ENCODE data around the gene LAMP2.
A peak's percentile ranks its signal among the peaks of the same experiment; 100 is the strongest.
"Not testable (repeated sequence)": the region's sequence is repeated elsewhere in the genome, so short reads cannot be mapped to it uniquely, and the experiment has no call there.

LAMP2 gene

GRCh38 chrX:120468825-120469525 lies at the start of gene LAMP2:
Gene LAMP2 (minus strand): TSS chrX:120469296. CDS start chrX:120469169, 127 bp downstream.
- peak; percentile 63 for DNase-seq (ENCODE audit: low read depth)

DNA sequence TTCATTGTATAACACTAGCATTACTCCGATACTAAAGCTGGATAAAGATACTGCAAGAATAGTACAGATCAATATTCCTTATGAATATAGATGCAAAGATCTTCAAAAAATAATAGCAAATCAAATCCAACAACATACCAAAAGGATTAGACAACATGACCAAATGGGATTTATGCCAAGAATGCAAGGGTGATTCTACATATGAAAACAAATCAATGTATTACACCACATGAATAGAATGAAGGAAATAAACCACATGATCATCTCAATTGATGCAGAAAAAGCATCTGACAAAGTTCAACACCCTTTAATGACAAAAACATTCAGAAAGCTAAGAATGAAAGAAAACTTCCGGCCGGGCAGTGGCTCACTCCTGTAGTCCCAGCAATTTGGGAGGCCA lies 48.8 kb upstream of the LAMP2 start:
- no peak for DNase-seq (ENCODE audit: low read depth)

DNA sequence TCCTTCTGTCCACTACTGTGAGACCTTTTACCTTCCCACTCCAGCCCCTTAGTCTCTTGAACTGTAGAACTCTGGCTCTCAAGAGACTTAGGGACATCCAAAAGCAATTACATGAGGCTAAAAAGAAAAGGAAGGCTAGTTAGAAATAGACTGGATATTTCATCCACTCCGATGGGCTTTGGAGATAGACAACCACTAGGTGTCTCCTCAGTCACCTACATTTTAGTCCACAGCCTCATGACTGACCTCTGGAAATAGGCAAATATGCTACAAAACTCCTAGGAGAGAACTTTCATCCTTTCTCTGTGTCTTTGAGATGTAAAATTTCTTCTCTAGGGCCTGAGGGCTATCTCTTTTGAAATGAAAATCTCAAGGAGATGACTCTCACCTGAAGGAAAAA lies 45.1 kb upstream of the LAMP2 start:
- DNase-seq (ENCODE audit: low read depth), result no peak

DNA sequence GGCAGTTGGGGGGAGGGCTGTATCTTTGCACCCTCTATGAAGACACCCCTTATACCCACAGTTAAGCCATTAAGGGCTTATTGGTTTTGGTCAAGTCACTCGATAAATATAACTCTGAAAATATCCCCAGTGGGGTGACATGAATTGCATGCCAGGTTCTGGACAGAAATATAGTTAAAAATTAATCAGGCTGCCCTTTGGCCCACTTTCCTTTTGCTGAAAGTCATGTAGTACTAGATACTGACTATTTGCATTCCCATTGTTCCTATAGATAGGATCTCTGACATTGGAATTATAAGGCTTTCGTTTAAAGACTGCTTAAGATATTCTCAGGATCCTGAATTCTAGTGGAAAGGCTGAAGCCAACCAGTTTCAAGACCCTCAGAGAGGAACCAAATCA lies 43.5 kb upstream of the LAMP2 start:
- DNase-seq (ENCODE audit: low read depth), result no peak

- DNase-seq (ENCODE audit: low read depth), result no peak
Observed at GRCh38 chrX:120512222-120512621, 43.1 kb upstream of the LAMP2 start.

DNA sequence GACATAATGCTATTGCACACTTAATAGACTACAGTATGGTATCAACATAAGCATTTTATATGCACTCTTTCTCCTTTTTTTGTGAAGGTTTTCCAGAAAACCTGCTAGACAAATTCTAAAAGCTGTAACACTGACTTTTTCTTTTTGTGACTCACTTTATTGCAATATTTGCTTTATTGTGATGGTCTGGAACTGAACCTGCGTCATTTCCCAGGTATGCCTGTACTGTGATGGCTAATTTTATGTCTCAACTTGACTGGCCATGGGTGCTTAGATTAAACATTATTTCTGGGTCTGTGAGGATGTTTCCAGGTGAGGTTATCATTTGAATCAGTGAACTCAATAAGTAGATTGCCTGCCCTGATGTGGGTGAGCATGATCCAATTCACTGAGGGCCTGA lies 35.5 kb upstream of the LAMP2 start:
- no peak for DNase-seq (ENCODE audit: low read depth)

DNA sequence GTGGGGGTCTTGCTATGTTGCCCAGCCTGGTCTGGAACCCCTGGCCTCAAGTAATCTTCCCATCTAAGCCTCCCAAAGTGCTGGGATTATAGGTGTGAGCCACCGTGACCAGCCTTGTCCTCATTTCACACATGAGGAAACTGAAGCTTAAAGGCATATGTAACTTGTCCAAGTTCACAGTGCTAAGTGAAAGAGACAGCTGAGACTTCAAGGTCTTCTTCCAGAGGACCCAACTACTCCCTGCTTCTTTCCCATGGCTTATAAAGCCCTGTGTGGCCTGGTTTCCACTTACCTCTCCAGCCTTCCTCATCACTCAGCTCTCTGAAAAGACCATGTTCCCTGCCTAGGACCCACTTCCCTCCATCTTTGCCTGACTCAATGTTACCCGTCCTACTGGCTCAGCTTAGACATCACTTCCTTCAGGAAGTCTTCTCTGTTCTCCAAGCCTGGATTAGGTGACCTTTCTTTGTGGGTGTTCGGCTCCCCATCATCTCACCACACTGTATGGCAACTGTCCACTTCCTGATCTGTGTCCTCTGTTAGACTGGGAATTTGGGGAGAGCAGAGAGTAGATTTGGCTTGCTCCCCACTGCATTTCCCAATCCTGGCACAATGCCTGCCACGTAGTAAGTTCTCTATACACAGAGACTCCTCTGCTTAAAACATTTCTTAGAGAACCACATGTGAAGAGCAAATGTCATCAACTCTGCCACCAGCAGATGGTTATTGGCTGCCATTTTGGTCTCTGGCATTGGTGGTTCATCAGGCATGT lies 30.4 kb upstream of the LAMP2 start:
- no peak for DNase-seq (ENCODE audit: low read depth)

DNA sequence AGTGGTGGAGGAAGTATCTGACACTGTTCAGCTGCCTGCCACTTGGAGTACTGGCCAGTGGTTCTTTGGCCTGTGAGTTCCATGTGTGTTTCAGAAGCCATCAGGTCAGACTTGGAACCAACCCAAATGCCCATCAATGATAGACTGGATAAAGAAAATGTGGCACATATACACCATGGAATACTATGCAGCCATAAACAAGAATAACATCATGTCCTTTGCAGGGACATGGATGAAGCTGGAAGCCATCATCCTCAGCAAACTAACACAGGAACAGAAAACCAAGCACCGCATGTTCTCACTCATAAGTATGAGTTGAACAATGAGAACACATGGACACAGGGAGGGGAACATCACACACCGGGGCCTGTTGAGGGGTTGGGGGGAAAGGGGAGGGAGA lies 21.0 kb upstream of the LAMP2 start:
- not testable (repeated sequence) for DNase-seq (ENCODE audit: low read depth)

GRCh38 chrX:120486786-120487185 lies 17.7 kb upstream of the LAMP2 start:
- DNase-seq (ENCODE audit: low read depth), result no peak

GRCh38 chrX:120485638-120486520 lies 16.8 kb upstream of the LAMP2 start:
- peak; percentile 69 for DNase-seq (ENCODE audit: low read depth)

DNA sequence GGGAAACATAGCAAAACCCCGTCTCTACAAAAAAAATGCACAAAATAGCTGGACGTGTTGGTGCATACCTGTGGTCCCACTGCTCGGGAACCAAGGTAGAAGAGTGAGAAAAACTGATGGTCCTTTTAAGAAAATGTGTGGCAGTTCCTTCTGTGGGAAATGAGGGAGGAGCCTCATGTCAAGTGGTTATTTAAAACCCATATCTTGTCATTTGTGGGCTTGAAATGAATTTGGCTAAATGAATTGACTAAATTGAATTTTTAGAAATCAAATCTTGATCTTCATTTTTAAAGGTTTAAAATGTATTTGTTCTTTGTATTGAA lies 16.2 kb upstream of the LAMP2 start:
- DNase-seq (ENCODE audit: low read depth), result no peak

DNA sequence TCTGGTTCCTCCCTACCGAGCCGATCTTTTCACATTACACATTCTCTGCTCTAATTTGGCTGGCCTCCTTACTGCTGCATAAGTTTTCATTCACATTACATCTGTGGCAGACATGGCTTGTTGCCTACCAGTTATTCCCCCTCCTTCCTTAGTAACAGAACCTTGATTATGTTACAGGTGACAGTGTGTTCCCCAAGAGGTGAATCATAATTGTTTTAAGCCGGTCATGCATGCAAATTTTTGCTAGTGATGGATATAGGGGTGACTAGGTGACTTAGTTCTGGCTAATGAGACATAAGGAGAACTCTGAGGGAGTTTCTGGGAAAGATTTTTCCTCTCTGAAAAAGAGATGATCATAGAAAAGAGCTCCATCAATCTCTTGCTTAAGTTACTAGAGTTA lies 8.4 kb upstream of the LAMP2 start:
- DNase-seq (ENCODE audit: low read depth), result no peak

DNA sequence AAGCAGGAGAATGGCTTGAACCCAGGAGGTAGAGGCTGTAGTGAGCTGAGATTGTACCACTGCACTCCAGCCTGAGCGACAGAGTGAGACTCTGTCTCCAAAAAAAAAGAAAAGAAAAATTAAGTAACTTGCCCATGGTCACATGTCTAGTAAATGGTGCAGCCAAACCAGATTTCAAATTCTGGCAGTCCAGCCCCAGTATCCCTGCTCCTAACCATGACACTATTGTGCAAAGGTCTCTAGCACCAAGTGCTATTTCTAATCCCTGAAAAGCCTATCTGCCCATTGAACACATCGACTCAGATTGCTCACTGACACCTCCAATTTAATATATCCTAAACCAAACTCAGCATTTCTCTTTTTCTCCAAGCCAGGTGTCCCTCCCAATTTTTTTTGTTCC lies 7.6 kb upstream of the LAMP2 start:
- DNase-seq (ENCODE audit: low read depth), result no peak

- not testable (repeated sequence) for DNase-seq (ENCODE audit: low read depth)
Observed at GRCh38 chrX:120475447-120475846, 6.4 kb upstream of the LAMP2 start.

DNA sequence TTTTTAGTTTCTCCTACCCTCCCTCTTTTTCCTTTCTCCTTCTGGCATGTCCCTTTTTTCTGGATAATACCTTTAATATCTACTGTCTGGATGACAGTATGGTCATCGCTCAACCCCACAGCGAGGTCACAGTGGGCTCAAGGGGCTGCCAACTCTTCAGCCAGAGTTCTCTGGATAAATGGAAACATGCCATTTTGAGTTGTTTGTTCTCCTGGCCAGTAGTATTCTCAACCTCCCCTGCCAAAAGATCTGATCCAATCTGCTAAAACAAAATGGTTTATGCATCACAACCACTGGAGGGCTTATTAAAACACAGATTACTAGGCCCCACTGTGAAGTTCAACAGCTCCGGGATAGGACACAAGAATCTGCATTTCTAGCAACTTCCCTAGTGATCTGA lies 5.0 kb upstream of the LAMP2 start:
- DNase-seq (ENCODE audit: low read depth), result no peak

GRCh38 chrX:120469657-120470056 lies 561 bp upstream of the LAMP2 start:
- DNase-seq (ENCODE audit: low read depth), result not testable (repeated sequence)

DNA sequence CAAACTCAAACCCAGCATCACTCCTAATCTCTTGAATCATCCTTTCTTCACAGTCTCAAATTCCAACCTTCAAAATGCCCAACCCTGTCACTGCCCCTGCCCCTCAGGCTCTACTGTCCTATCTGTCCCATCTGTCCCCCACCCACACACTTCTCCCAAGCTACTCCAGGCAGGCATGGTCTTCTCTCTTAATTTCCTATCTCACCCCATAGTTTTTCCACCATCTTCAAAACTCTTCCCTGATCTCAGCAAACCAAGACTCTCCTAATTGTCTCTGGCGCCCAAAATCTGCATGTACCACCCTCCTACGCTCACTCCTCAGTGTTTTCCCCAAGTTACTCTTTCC lies 644 bp downstream of the LAMP2 start:
- DNase-seq (ENCODE audit: low read depth), result no peak

- DNase-seq (ENCODE audit: low read depth), result no peak
Observed at GRCh38 chrX:120468071-120468470, 1.0 kb downstream of the LAMP2 start.

DNA sequence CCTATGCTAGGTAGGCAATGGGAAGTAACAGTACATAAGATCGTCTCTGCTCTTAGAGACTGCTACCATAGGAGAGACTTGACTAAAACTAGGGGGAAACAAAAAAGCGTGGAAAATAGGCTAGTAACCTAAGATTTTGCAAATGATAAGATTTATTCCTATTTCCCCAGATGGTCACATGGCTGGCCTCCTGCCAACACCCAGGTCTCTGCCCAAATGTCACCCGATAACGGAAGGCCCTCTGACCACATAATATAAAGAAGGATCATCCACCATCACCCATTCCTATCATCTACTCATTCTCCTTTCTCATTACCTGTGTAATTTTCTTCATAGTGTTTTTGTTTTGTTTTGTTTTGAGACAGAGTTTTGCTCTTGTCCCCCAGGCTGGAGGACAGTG lies 4.7 kb downstream of the LAMP2 start:
- DNase-seq (ENCODE audit: low read depth), result no peak

GRCh38 chrX:120463241-120463640 lies 5.9 kb downstream of the LAMP2 start:
- DNase-seq (ENCODE audit: low read depth), result no peak

DNA sequence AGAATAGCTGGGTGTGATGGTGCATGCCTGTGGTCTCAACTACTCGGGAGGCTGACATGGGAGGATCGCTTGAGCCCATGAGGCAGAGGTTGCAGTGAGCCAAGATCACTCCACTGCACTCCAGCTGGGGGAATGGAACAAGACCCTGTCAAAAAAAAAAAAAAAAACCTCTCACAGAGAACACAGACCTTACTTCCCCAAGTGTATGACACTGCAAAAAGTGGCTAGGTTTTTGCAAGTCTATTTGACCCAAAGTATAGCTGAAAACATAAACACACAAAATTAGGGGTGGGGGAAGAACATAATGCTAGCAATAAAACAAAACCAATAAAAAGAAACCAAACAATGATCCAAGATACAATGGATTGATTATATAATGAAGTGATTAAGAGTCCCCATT lies 6.7 kb downstream of the LAMP2 start:
- DNase-seq (ENCODE audit: low read depth), result no peak

DNA sequence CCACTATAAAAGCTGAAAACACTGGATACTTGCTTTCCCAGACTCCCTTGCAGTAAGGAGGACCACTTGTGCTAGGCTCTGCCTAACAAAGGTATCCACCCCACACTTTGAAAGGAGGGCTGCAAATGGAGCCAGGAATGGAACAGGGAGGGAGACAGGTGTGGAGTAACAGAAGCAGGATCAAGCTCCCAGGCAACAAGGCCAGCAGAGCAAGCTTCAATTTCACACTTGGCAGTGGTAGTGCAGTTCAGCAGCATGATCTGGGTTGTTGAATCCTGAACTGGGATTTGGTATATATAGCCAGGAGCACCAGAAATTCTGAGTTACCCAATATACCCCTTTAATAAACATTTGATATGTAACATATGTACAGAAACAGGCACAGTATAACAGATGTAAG lies 9.8 kb downstream of the LAMP2 start:
- DNase-seq (ENCODE audit: low read depth), result no peak

DNA sequence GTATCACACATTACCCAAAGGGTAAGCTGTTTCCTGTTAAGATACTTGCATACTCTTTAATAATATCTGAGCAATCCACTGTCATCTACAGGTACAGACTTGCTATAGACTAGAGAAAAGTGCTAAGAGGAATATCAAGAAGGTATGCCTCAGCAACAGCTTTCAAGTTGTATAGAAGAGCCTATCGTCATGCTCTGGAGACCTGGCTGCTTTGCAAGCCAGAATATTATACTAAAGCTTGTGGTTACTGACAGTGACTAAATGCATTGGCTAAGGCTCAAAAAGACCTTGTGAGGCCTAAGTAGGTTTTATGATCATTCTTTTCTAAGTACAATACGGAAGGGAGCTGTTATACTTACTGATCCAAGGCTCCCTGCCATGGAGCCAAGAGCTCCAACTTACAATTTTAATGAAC lies 11.3 kb downstream of the LAMP2 start:
- no peak for DNase-seq (ENCODE audit: low read depth)
